Mammary epithelial cell (primary cell): ENCODE results near the gene UFL1.

Experiments used
- EZH2 ChIP-seq: IDR thresholded peaks from 2 replicates; pipeline ENCODE4 v1.6.1; 2012; ENCODE audit warnings: low read length, inconsistent platforms, borderline replicate concordance
- TF ChIP-seq, protein P1 (sequence below), 2 donors: IDR thresholded peaks in 1 of 2; conservative IDR thresholded peaks in 1 of 2; 2 replicates each; pipeline ENCODE4 v1.5.1; 2011 to 2012; ENCODE audit warnings: inconsistent platforms in 2 of 2, low read length in 2 of 2, mild to moderate bottlenecking in 2 of 2, control low read depth in 1 of 2, low read depth in 1 of 2; ENCODE audit not compliant: insufficient read depth in 1 of 2; ENCODE audit errors: extremely low read depth in 1 of 2

DNA sequence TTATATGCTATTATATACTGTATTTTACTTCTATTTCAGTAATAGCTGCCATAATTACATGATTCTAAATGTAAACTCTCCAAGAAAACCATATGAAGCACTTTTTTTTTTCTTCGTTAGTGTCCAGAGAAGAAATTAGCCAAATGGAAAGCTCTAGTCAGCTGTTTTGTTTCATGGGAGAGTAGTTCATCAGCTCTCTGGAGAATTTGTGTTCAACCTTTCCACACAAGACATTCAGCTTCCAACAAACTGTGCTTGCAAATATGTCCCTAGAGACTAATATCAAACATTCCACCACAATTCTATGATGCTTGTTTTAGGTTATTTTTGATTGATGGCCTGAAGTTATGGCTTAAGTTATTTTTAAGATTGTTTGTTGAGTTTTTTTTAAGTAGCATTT lies 60.8 kb downstream of the UFL1 start:
- no peak for TF ChIP-seq EZH2
- TF ChIP-seq, protein P1, sequence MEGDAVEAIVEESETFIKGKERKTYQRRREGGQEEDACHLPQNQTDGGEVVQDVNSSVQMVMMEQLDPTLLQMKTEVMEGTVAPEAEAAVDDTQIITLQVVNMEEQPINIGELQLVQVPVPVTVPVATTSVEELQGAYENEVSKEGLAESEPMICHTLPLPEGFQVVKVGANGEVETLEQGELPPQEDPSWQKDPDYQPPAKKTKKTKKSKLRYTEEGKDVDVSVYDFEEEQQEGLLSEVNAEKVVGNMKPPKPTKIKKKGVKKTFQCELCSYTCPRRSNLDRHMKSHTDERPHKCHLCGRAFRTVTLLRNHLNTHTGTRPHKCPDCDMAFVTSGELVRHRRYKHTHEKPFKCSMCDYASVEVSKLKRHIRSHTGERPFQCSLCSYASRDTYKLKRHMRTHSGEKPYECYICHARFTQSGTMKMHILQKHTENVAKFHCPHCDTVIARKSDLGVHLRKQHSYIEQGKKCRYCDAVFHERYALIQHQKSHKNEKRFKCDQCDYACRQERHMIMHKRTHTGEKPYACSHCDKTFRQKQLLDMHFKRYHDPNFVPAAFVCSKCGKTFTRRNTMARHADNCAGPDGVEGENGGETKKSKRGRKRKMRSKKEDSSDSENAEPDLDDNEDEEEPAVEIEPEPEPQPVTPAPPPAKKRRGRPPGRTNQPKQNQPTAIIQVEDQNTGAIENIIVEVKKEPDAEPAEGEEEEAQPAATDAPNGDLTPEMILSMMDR (conservative IDR thresholded peaks at IDR 0.05 in 1 of 2, IDR thresholded peaks at IDR 0.05 in 1 of 2; ENCODE audit: extremely low read depth in 1 of 2, insufficient read depth in 1 of 2, low read depth in 1 of 2, low read length in 2 of 2): no peak
